Osteoblast (primary cell): ENCODE results near the gene PITPNC1. TPM values are rescaled to one million over a fixed set of nuclear protein-coding genes. Genes with fewer than 3 reads are reported as not detected.

Experiments used
- DNase-seq: peaks from one replicate; pipeline ENCODE4 v3.0.0; 2011; ENCODE audit warnings: low spot score, mixed read lengths; ENCODE audit not compliant: insufficient read length; ENCODE audit errors: missing footprints
- H2AFZ ChIP-seq: 2 replicates; pipeline ENCODE4 v1.6.0; 2011; ENCODE audit warnings: mild to moderate bottlenecking, low read length
- H3K27ac ChIP-seq: 2 replicates; pipeline ENCODE4 v1.5.1; 2011; ENCODE audit warnings: mild to moderate bottlenecking, low read depth, low read length, moderate library complexity
- H3K27me3 ChIP-seq: 2 replicates; pipeline ENCODE4 v1.6.0; 2012; ENCODE audit warnings: mild to moderate bottlenecking, control low read depth, inconsistent platforms, low read length, moderate library complexity; ENCODE audit not compliant: insufficient read depth
- H3K36me3 ChIP-seq: 2 replicates; pipeline ENCODE4 v1.5.1; 2011; ENCODE audit warnings: mild to moderate bottlenecking, low read length, control low read depth, moderate library complexity; ENCODE audit not compliant: insufficient read depth
- H3K4me1 ChIP-seq: 2 replicates; pipeline ENCODE4 v1.5.1; 2011; ENCODE audit warnings: mild to moderate bottlenecking, low read length, control low read depth, moderate library complexity; ENCODE audit not compliant: insufficient read depth
- H3K4me2 ChIP-seq: 2 replicates; pipeline ENCODE4 v1.6.0; 2011; ENCODE audit warnings: mild to moderate bottlenecking, low read length; ENCODE audit not compliant: insufficient read depth
- H3K4me3 ChIP-seq: fragments of 200-600 bp; sonication (generic); 3 replicates; pipeline ENCODE4 v1.5.1; 2012; ENCODE audit warnings: mild to moderate bottlenecking, low read length, inconsistent platforms; ENCODE audit not compliant: insufficient read depth
- H3K79me2 ChIP-seq: 2 replicates; pipeline ENCODE4 v1.6.0; 2012; ENCODE audit warnings: mild to moderate bottlenecking, low read length, control low read depth, inconsistent platforms; ENCODE audit not compliant: insufficient read depth
- H3K9me3 ChIP-seq: 2 replicates; pipeline ENCODE4 v1.5.1; 2011; ENCODE audit warnings: low read depth, low read length, control low read depth
- H4K20me1 ChIP-seq: 2 replicates; pipeline ENCODE4 v1.6.0; 2012; ENCODE audit warnings: mild to moderate bottlenecking, low read length, control low read depth; ENCODE audit not compliant: insufficient read depth
- CTCF ChIP-seq: IDR thresholded peaks from 2 replicates; pipeline ENCODE4 v1.5.1; 2011; ENCODE audit warnings: mild to moderate bottlenecking, low read depth, low read length, moderate library complexity; ENCODE audit errors: extremely low read depth
- total RNA-seq: library from RNA; depleted of rRNA; stranded (reverse); fragments of >200 nt; gene quantifications from 2 replicates; pipeline ENCODE4 v1.2.3, GENCODE V29; 2012

PITPNC1 gene
- total RNA-seq, 1 donor, result 6.2 TPM

GRCh38 chr17:67518876-67519275, 141.8 kb downstream of the PITPNC1 start:
- Histone ChIP-seq H2AFZ (no peak overlapping the region), H3K27ac (no peak overlapping the region), H3K36me3 (no peaks in the 10 kb centered on the region), H3K27me3 (no peaks in the 10 kb centered on the region), H3K4me1 (peaks cover 9% of the 10 kb centered on the region), H4K20me1 (no peaks in the 10 kb centered on the region), H3K4me2 (no peak overlapping the region), H3K9me3 (no peaks in the 10 kb centered on the region), H3K79me2 (no peaks in the 10 kb centered on the region), H3K4me3 (no peak overlapping the region)
- DNase-seq, result no peak
- no peak for TF ChIP-seq CTCF

GRCh38 chr17:67519801-67520251, 142.7 kb downstream of the PITPNC1 start:
- Histone ChIP-seq H3K36me3 (no peaks in the 10 kb centered on the region), H3K4me3 (no peak overlapping the region), H3K4me2 (peak overlapping the region; percentile 82), H3K79me2 (no peaks in the 10 kb centered on the region), H3K9me3 (no peaks in the 10 kb centered on the region), H2AFZ (peak overlapping the region; percentile 86), H4K20me1 (no peaks in the 10 kb centered on the region), H3K27ac (no peak overlapping the region), H3K27me3 (no peaks in the 10 kb centered on the region), H3K4me1 (peaks cover 9% of the 10 kb centered on the region)
- no peak for TF ChIP-seq CTCF
- no peak for DNase-seq

GRCh38 chr17:67520252-67520906, 143.3 kb downstream of the PITPNC1 start:
- Histone ChIP-seq H3K4me2 (peak overlapping the region; percentile 82), H3K79me2 (no peaks in the 10 kb centered on the region), H3K9me3 (no peaks in the 10 kb centered on the region), H3K36me3 (no peaks in the 10 kb centered on the region), H3K27me3 (no peaks in the 10 kb centered on the region), H3K27ac (no peak overlapping the region), H4K20me1 (no peaks in the 10 kb centered on the region), H3K4me3 (peak overlapping the region; percentile 66), H2AFZ (peak overlapping the region; percentile 86), H3K4me1 (peaks cover 9% of the 10 kb centered on the region)
- TF ChIP-seq CTCF, result no peak
- peak; percentile 32 for DNase-seq

- H3K27me3 ChIP-seq, result no peaks in the 10 kb centered on the region
- H3K9me3 ChIP-seq, result no peaks in the 10 kb centered on the region
- no peak overlapping the region for H3K27ac ChIP-seq
- peaks cover 2% of the 10 kb centered on the region for H3K79me2 ChIP-seq
- TF ChIP-seq CTCF, result no peak
- peak overlapping the region; percentile 66 for H3K4me3 ChIP-seq
- H4K20me1 ChIP-seq, result no peaks in the 10 kb centered on the region
- H2AFZ ChIP-seq, result no peak overlapping the region
- H3K4me2 ChIP-seq, result peak overlapping the region; percentile 82
- no peaks in the 10 kb centered on the region for H3K36me3 ChIP-seq
- DNase-seq, result no peak
- peaks cover 9% of the 10 kb centered on the region for H3K4me1 ChIP-seq
These were observed 144.1 kb downstream of the PITPNC1 start for GRCh38 chr17:67520916-67521774.
